GM13976 (cell line): ENCODE results near the gene KCNMB2.
A peak's percentile ranks its signal among the peaks of the same experiment; 100 is the strongest.
"Not testable (repeated sequence)": the region's sequence is repeated elsewhere in the genome, so short reads cannot be mapped to it uniquely, and the experiment has no call there.

ENCODE experiments used
- DNase-seq: peaks from one replicate; pipeline ENCODE4 v3.0.0; 2012; ENCODE audit warnings: low spot score
- CTCF ChIP-seq: IDR thresholded peaks from 2 replicates; pipeline ENCODE4 v1.5.1; 2012; ENCODE audit warnings: borderline replicate concordance, mild to moderate bottlenecking; ENCODE audit not compliant: insufficient read depth; ENCODE audit errors: extremely low read depth, missing control alignments, control extremely low read depth
- in situ Hi-C: fragments of 300-500 bp; cut with MboI; formaldehyde crosslinking; loops from one replicate; pipeline ENCODE4 v1.12.0; 2022; ENCODE audit warnings: low sequenced_read_pairs, mixed read lengths, inconsistent platforms; ENCODE audit not compliant: unreplicated experiment

The KCNMB2 gene

GRCh38 chr3:178508443-178508825 lies 27.8 kb upstream of the KCNMB2 start:
- TF ChIP-seq CTCF, result no peak
- in situ Hi-C loops, result no loop called here
- no peak for DNase-seq

- DNase-seq, result no peak
- no peak for TF ChIP-seq CTCF
- in situ Hi-C loops, result no loop called here
Observed at GRCh38 chr3:178510496-178510895, 25.7 kb upstream of the KCNMB2 start.

- no peak for TF ChIP-seq CTCF
- DNase-seq, result no peak
- in situ Hi-C loops, result no loop called here
Observed at GRCh38 chr3:178512647-178513046, 23.6 kb upstream of the KCNMB2 start.

GRCh38 chr3:178513546-178514380 lies 22.5 kb upstream of the KCNMB2 start:
- DNase-seq, result no peak
- in situ Hi-C loops, result no loop called here
- TF ChIP-seq CTCF, result peak; percentile 5

- DNase-seq, result no peak
- in situ Hi-C loops, result no loop called here
- no peak for TF ChIP-seq CTCF
Observed at GRCh38 chr3:178514401-178514800, 21.8 kb upstream of the KCNMB2 start.

GRCh38 chr3:178515076-178515744 lies 21.0 kb upstream of the KCNMB2 start:
- in situ Hi-C loops, DNase-seq: not testable (repeated sequence)

- no peak for TF ChIP-seq CTCF
- in situ Hi-C loops, result no loop called here
- DNase-seq, result no peak
Observed at GRCh38 chr3:178517665-178518334, 18.4 kb upstream of the KCNMB2 start.
